ENCODE data around the gene ABCC5. TPM values are rescaled to one million over a fixed set of nuclear protein-coding genes. Genes with fewer than 3 reads are reported as not detected.

Gene ABCC5
- total RNA-seq, 2 experiments from 2014 or later: 13.1 to 14.1 TPM

- no peak overlapping the region for H3K27ac Mint-ChIP-seq
- peaks cover 2% of the 10 kb centered on the region for H3K36me3 Mint-ChIP-seq
- H3K27me3 Mint-ChIP-seq: no peaks in the 10 kb centered on the region
- H3K9me3 Mint-ChIP-seq: no peaks in the 10 kb centered on the region
- H3K4me1 Mint-ChIP-seq: peaks cover 12% of the 10 kb centered on the region
- H3K4me3 Mint-ChIP-seq: no peak overlapping the region
- DNase-seq: no peak
Observed at GRCh38 chr3:184004476-184004875, 13.2 kb downstream of the ABCC5 start.

- peaks cover 4% of the 10 kb centered on the region for H3K36me3 Mint-ChIP-seq
- no peaks in the 10 kb centered on the region for H3K9me3 Mint-ChIP-seq
- no peak overlapping the region for H3K4me3 Mint-ChIP-seq
- H3K27ac Mint-ChIP-seq: no peak overlapping the region
- peaks cover 12% of the 10 kb centered on the region for H3K4me1 Mint-ChIP-seq
- H3K27me3 Mint-ChIP-seq: no peaks in the 10 kb centered on the region
- no peak for DNase-seq
Observed at GRCh38 chr3:184003187-184003967, 14.3 kb downstream of the ABCC5 start.

- peaks cover 4% of the 10 kb centered on the region for H3K36me3 Mint-ChIP-seq
- H3K4me1 Mint-ChIP-seq: peaks cover 12% of the 10 kb centered on the region
- no peaks in the 10 kb centered on the region for H3K27me3 Mint-ChIP-seq
- no peak for DNase-seq
- no peaks in the 10 kb centered on the region for H3K9me3 Mint-ChIP-seq
- no peak overlapping the region for H3K4me3 Mint-ChIP-seq
- no peak overlapping the region for H3K27ac Mint-ChIP-seq
Observed at GRCh38 chr3:184002469-184002868, 15.2 kb downstream of the ABCC5 start.

DNA sequence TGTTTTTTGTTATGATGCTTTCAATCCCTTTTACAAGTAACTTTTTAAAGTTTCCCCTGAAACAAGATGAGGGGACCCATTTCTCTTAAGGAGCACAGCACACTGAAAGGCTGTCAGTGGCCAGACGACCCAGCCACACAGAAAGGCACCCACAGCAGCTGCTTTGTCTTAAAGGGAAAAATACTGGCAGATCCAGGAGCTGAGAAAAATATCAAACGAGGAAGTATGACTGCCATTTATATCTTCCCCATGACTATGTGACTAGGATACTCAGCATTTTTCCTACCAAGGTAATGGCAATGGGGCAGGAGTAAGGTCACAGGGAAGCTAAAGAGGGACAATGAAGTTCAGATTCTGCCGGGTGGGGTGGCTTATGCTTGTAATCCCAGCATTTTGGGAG lies 15.9 kb downstream of the ABCC5 start:
- Mint-ChIP-seq H3K27ac (no peak overlapping the region), H3K4me3 (no peak overlapping the region), H3K27me3 (no peaks in the 10 kb centered on the region), H3K9me3 (no peaks in the 10 kb centered on the region), H3K4me1 (peaks cover 10% of the 10 kb centered on the region), H3K36me3 (peaks cover 4% of the 10 kb centered on the region)
- DNase-seq: no peak

DNA sequence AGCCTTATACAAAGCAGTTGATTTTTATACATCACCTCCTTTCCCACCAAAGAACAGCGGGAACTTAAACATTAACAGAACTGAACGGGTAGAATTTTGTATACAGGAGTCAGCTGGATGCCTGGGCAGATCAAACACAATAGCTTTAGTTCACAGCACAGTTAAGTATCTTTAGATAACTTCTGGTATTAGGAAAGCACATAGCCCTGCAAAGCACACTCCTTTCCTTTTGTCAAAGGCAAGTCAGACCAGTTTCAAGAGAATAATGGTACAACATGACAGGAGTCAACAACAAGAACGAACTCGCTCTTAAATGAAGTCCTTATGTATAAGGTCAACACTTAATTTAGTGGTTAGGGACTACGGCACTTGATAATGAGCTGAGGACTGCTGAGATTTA lies 26.3 kb downstream of the ABCC5 start:
- Mint-ChIP-seq H3K9me3 (no peaks in the 10 kb centered on the region), H3K27me3 (no peaks in the 10 kb centered on the region), H3K4me1 (no peaks in the 10 kb centered on the region), H3K36me3 (peaks cover 2% of the 10 kb centered on the region), H3K27ac (no peak overlapping the region), H3K4me3 (no peak overlapping the region)
- no peak for DNase-seq

GRCh38 chr3:183988216-183988790 lies 29.4 kb downstream of the ABCC5 start:
- no peak overlapping the region for H3K27ac Mint-ChIP-seq
- no peak overlapping the region for H3K4me3 Mint-ChIP-seq
- H3K27me3 Mint-ChIP-seq: no peaks in the 10 kb centered on the region
- H3K4me1 Mint-ChIP-seq: no peaks in the 10 kb centered on the region
- peaks cover 5% of the 10 kb centered on the region for H3K36me3 Mint-ChIP-seq
- no peak for DNase-seq
- H3K9me3 Mint-ChIP-seq: no peaks in the 10 kb centered on the region

GRCh38 chr3:183987000-183987600 lies 30.6 kb downstream of the ABCC5 start:
- Mint-ChIP-seq H3K4me3 (no peak overlapping the region), H3K9me3 (no peaks in the 10 kb centered on the region), H3K36me3 (peaks cover 5% of the 10 kb centered on the region), H3K4me1 (no peaks in the 10 kb centered on the region), H3K27me3 (no peaks in the 10 kb centered on the region), H3K27ac (no peak overlapping the region)
- no peak for DNase-seq

DNA sequence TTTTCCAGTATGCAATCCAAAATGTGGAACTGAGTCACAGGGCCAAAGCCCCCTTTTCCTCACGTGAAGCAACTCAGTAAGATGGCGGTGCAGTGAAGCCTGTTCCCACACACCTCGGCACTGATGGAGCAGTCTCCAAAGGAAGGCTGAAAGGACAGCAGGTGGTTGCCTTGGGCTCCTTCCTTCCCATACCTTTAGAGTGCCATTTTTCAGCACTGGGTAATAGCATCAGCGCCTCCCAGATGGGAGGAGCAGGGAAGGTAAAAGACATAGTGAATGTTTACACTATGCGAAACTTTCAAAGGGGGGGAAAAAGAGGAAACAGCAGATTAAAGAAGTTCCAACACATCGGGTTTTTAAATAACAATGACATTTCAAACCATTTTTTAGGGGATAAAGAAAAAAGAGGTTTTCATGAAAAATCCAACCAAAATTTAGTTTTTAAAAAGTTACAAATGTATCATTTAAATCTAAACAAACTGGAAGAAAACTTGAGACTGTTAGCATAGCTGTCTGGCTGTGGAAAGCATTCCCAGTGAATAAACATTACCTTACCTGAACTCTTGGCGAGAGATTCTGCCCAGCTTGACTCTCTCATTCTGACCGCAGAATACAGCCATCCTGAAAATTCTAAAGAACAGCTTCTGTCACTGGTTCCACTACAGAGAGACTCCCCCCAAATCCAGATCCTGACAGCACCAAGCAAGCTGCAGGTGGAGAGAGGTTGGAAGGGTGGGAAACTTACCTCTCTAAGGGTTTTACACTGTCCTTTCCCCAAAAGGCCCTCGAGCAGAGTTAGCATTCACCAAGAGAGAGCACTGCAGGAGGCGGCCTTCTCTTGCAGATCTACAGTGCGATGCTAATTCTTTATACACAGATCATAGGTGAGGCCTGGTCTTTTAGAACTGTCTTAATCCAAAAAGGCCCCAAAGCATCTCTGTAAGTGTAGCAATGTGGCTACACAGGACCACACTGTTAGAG lies 32.6 kb downstream of the ABCC5 start:
- no peaks in the 10 kb centered on the region for H3K9me3 Mint-ChIP-seq
- no peaks in the 10 kb centered on the region for H3K4me1 Mint-ChIP-seq
- peaks cover 5% of the 10 kb centered on the region for H3K36me3 Mint-ChIP-seq
- DNase-seq: no peak
- H3K4me3 Mint-ChIP-seq: no peak overlapping the region
- H3K27me3 Mint-ChIP-seq: no peaks in the 10 kb centered on the region
- H3K27ac Mint-ChIP-seq: no peak overlapping the region

GRCh38 chr3:183984127-183984740 lies 33.5 kb downstream of the ABCC5 start:
- no peak for DNase-seq
- no peaks in the 10 kb centered on the region for H3K9me3 Mint-ChIP-seq
- H3K27me3 Mint-ChIP-seq: no peaks in the 10 kb centered on the region
- H3K27ac Mint-ChIP-seq: no peak overlapping the region
- H3K36me3 Mint-ChIP-seq: peaks cover 5% of the 10 kb centered on the region
- no peaks in the 10 kb centered on the region for H3K4me1 Mint-ChIP-seq
- H3K4me3 Mint-ChIP-seq: no peak overlapping the region

DNA sequence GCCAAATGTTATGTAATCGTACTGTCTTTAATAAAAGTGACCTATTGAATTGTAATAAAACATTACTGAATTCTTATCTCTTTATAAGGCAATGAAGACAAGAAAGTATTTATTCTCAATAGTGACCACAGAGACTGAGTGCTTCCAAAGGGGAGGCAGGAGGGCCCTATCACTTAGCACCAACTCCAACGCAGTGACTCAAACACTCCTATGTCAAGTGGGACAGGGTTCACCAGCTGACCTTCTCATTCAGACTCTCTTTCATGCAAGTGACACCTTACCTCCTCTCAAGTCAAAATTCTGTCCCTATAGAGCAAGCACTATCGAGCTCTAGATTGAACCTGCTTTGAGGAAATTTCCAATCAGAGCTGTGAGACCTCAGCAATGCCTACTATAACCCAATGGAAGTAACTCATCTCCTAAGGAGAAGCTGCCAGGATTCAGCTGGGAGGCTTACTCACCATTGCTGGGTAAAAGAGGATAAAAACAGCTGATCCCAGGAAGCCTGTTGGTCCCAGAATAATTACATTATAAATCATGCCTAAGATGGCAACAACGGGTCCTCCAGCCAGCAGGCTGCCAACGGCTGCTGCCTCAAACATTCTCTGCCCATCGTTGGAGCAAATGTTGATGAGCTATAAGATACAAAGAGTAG lies 35.6 kb downstream of the ABCC5 start:
- H3K27ac Mint-ChIP-seq: no peak overlapping the region
- H3K36me3 Mint-ChIP-seq: peaks cover 3% of the 10 kb centered on the region
- H3K4me3 Mint-ChIP-seq: no peak overlapping the region
- H3K4me1 Mint-ChIP-seq: no peaks in the 10 kb centered on the region
- H3K27me3 Mint-ChIP-seq: no peaks in the 10 kb centered on the region
- no peaks in the 10 kb centered on the region for H3K9me3 Mint-ChIP-seq
- no peak for DNase-seq

DNA sequence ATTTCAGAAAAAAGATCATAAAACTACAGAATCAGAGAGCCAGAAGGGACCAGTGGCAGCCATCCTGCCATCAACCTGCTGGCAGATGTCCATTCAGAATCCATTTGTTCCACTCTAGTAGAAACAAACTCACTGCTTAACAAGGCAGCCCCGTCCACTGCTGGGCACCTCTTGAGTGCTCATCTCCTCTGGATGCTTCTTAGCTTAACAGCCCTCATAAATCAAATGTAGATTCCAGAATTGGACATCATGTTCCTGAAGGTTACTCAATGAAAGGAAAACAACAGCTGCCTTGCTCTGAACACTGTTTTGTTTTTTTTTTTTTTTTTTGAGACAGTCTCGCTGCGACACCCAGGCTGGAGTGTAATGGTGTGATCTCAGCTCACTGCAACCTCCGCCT lies 37.3 kb downstream of the ABCC5 start:
- Mint-ChIP-seq H3K27me3 (no peaks in the 10 kb centered on the region), H3K27ac (no peak overlapping the region), H3K9me3 (no peaks in the 10 kb centered on the region), H3K4me3 (no peak overlapping the region), H3K36me3 (peaks cover 5% of the 10 kb centered on the region), H3K4me1 (no peaks in the 10 kb centered on the region)
- DNase-seq: no peak

- no peak overlapping the region for H3K27ac Mint-ChIP-seq
- no peaks in the 10 kb centered on the region for H3K9me3 Mint-ChIP-seq
- peaks cover 5% of the 10 kb centered on the region for H3K36me3 Mint-ChIP-seq
- no peak for DNase-seq
- H3K27me3 Mint-ChIP-seq: no peaks in the 10 kb centered on the region
- no peaks in the 10 kb centered on the region for H3K4me1 Mint-ChIP-seq
- H3K4me3 Mint-ChIP-seq: no peak overlapping the region
Observed at GRCh38 chr3:183975981-183976662, 41.6 kb downstream of the ABCC5 start.

DNA sequence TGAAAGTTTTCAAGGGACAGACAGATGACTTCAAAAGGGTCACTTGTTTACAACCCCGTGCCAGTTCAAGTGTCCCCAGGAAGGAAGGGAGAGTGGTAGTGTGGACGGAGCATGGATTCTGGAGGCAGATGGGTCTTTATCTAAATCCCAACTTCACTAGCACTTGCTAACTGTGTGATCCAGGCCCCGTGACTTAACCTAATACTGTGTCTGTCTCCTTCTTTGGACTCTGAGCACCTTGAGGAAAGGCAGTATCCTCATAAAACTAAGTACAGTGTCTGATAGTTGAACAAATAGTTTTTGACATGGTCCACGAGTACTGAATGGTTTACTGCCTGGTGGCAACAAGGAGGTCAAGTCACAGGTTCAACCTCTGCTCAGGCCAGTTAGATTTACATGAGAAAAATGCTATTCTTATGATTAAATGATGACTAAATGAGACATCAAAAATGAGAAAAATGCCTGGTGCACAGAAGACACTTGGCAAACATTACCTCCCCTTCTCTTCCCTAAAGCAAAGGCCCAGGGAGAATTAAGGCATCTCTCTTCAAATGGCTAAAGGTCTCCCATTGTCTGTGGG lies 48.9 kb downstream of the ABCC5 start:
- Mint-ChIP-seq H3K27me3 (no peaks in the 10 kb centered on the region), H3K36me3 (peaks cover 7% of the 10 kb centered on the region), H3K4me1 (no peaks in the 10 kb centered on the region), H3K4me3 (no peak overlapping the region), H3K27ac (no peak overlapping the region), H3K9me3 (no peaks in the 10 kb centered on the region)
- DNase-seq: no peak

Measured in activated naive CD8-positive, alpha-beta T cell treated with anti-CD3 and anti-CD28 coated beads for 36 hours (primary cell).